Raji (cell line): ENCODE results near the gene CDKL2.

Source experiments
- POLR2A ChIP-seq: IDR thresholded peaks from 2 replicates; pipeline ENCODE4 v1.6.1; 2011; ENCODE audit warnings: low read depth, low read length, control low read depth; ENCODE audit not compliant: insufficient read depth

The CDKL2 gene

DNA sequence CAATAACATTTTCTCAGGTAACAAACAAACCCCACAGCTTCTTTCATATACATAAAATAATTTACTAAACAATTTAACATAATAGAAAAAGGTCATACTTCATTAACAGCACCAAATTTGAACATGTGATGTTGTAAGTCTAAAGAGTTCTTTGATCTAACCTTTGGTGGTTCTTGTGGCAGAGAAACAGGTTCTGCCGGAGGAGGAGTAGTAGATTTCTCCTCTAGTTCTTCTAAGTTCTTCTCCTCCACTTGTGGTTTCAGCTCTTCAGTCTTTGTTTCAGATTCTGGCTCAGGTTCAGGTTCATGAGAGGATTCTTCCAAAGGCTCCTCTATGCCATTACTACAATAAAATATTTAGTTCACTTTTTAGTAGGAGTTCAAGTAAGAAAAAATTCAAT, 24.6 kb upstream of the CDKL2 start:
- no peak for TF ChIP-seq POLR2A

DNA sequence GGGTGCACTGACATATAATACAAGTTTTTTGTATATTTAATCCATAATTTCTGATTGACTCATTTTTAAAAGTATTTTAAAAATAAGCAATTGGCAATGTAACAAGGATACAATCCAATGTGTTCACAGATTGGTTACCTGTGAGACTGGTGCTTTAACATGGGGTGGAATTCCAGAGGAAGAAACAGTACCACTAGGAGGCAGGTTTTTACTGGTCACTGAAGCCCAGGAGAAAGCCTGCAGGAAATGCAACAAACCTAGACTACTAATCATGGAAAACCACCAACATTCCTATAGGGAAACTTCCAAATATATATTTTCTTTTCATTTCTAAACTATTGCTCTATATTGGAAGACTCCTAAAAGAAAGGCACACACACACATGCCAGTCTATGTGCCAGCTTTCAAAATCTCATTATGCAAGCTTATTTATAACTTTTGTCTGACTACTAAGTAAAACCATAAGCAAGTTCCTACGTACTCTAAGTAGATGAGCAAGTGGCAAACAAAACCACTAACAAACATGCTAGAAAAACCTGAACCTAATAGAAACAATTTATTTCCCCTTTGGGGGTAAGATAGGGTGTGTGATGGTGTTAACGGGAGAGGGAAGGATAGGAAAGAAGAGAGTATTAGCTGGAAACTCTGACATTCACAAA, 23.6 kb upstream of the CDKL2 start:
- TF ChIP-seq POLR2A = no peak

DNA sequence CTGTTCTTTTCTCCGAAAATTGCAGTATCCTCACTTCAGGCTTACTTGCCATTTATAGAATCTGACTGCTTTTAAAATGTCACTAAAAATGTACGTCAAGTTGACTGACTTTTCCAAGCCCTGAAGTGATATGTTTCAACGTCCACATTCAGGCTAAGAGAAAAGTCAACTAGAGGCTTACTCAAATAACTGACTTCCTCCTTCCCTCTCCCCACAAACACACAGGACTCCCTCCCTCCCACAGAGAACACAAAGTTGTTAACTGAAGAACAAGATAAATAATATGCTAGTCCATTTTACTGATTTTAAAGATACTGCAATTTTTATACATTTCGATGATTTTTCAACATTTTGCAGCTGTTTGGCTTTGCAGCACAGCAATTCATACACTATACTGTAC, 13.8 kb upstream of the CDKL2 start:
- TF ChIP-seq POLR2A = no peak

DNA sequence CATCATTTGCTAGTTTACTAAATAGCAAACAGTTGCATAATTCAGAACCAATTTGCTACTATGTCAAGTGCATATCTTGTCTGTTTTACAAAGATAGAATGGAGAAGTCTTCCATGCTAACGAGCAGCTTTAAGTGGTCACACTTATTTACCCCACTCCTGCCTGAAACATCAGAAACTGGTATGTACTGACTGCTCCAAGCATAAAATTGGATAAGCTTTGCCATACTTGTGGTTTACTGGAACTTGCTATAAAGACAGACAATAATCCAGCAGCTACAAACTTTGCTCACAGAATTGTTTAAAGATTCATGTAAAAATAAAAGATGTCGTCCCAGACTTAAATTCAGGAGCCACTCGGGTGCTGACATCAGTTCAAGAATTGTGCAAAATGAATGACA, 13.3 kb upstream of the CDKL2 start:
- TF ChIP-seq POLR2A = no peak

DNA sequence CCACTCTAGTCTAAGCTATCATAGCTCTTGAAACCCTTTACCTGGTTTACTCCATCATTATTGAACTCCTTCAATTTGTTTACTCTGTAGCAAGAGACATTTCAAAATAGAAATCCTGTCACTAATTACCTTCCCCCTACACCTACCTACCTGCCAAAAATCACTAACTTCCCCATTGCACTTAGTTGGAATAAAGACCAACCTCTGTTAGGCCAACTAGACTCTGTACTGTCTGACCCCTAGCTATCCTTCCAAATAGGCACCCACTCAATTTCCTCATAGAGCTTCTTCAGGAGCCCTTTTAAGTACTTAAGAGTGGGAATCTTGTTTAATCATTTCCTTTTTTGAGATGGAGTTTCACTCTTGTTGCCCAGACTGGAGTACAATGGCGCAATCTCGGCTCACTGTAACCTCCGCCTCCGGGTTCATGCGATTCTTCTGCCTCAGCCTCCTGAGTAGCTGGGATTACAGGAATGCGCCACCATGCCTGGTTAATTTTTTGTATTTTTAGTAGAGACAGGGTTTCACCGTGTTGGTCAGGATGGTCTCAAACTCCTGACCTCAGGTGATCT, 8.9 kb upstream of the CDKL2 start:
- no peak for TF ChIP-seq POLR2A

DNA sequence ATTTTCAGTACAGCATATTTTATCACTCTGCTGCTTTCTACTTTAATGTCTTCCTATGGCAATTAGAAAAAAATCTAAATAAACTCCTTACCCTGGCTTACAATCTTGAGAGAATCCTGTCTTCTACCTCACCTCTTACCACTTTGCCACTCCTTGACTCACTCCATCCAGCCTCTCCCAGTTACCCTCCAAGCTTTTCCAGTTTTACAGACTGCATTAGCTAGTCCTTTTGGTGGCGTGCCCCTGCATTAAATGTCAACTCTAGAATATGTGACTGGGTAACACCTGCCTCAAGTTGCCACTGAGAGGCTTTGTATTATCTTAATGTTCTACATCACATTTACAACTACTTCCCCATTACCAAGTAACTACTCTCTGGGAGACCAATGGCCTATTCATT, 7.5 kb upstream of the CDKL2 start:
- TF ChIP-seq POLR2A = no peak

DNA sequence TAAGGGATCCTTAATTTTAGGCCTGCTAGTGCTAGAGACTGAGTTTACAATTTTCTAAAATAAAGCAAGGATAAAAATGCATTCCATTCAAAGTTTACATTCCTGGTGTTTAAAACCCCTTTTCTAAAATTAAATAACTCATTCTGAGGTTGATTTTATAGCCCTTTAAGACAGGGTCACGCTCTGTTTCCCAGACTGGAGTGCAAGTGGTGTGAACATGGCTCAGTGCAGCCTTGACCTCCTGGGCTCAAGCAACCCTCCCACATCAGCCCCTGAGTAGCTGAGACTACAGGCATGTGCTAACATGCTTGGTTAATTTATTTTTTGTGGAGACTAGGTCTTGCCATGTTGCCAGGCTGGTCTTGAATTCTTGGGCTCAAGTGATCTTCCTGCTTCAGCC, 6.8 kb upstream of the CDKL2 start:
- no peak for TF ChIP-seq POLR2A

DNA sequence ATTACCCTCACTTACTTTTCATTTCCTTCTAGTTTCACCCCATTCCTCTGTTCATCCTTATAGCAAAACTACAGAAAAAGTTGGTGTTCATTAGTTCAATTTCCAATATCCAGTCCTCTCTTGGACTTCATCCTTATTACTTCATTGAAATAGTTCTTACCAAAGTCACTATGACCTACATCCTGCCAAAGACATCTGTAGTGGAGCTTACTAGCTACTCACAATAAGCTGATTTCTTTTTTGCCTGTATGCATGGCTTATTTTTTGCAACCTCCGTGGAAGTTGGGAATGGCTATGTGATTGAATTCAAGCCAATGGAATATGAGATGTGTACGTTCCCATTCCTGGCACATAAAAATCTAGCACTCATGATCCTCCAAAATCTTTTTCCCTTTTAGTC, 4.6 kb upstream of the CDKL2 start:
- TF ChIP-seq POLR2A = no peak

DNA sequence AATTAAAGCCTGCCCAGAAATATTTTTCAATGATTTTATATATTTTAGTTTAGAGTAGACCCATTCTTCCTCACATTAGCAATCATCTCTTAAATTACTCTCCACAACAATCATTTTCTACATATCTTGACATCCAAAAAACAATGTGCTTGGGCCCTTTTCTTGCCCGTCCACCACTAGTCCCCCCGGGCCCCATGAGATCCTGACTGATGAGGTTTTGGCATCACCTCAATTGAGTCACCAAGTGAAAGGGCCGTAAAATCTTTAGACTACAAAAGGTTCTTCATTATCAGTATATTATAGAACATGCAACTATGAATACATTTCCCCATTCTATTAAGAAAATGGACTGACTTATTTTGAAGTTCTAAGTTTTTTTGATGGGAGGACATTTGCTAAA, 4.0 kb upstream of the CDKL2 start:
- no peak for TF ChIP-seq POLR2A

DNA sequence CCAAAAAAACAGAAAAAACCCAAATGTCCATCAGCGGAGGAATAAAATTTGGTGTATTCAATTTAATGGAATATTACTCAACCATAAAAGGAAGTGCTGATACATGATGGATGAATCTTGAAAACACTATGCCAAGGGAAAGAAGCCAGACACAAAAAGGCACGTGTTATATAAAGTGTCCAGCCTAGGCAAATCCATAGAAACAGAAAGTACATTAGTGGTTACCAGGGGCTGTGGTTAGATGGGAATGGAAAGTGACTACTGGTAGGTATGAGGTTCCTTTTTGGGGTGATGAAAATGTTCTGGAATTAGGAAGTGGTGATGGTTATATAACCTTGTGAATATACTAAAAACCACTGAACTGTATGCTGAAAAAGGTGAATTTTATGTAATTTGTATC, 3.5 kb upstream of the CDKL2 start:
- TF ChIP-seq POLR2A = no peak

DNA sequence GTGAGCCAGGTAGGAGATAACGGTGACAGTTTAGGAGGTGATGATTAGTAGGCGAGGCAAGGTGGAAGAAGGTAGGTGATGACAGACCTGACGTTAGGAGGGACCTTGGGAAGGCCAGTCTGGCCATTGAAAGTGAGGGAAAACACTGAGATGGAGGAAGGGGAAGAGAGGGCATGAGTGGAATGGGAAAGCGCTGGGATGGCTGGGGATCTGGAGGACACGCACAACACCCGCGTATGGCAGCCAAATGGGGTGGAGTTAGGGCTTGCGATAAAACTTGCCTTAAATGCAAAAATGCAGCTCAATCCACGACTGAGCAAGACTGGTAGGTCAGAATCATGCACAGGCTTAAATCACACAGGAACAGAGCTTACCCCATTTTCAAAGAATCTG, 605 bp upstream of the CDKL2 start:
- no peak for TF ChIP-seq POLR2A

DNA sequence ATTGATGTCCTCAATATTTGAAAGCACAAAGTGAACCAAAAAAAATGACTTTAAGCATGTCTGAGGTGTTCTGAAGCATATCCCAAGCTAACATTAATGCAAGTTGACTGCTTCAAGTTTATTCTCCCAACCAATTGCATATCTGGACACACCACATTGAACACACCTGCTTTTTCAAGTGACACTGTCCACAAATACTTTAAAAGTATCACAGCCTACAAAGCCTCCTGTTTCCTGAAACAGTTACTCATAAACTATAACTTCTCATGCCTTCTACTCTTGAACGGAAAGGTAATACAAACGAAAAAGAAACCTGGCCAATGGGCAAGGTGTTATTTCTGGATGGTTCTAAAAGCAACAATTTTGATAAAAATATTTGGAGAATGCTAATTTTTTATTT, 1.1 kb downstream of the CDKL2 start:
- TF ChIP-seq POLR2A = no peak

DNA sequence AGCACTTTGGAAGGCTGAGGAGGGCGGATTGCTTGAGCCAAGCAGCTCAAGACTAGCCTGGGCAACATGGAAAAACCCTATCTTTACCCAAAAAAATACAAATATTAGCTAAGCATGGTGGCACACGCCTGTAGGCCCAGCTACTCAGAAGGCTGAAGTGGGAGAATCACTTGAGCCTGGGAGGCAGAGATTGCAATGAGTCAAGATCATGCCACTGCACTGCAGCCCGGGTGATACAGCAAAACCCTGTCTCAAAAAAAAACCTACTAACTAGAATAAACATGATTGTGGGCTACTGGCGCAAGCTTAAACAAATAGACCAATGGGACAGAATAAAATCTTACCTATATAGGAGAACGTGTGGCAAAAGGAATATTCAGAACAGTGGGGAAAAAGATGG, 7.3 kb downstream of the CDKL2 start:
- TF ChIP-seq POLR2A = no peak

DNA sequence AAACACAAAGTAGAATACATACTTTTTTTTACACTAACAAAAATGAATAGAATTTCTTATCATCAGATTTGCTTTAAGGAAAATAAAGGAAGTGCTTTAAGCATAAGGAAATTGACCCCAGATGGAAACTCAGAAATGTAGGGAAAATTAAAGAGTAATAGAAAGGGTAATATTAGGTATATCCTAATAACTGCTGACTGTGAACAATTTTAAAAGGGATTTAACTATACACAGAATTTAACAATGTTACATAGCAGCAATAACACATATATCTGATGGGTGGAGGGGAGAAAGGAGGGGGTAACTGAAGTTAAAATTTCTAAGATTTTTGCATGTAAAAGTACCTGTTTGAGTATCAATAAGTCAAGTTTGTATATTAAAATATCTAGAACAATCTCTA, 8.6 kb downstream of the CDKL2 start:
- TF ChIP-seq POLR2A = no peak

DNA sequence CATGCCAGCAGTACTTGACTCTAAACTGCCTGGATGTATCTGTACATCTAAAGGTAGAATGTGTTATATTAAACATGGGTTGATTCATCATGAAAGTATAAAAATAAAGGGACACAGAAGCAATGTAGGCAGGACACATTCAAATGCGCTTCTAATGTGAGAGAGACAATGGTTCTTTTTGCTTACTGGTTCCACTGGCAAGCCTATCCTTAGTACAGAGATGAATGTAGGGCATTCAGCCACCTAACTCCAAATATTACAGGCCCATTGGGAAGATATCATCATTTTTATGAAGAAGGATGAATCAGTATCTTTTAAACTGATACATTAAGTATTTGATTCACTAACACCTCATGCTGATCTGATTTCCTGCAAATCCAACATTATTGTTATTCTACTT, 18.0 kb downstream of the CDKL2 start:
- no peak for TF ChIP-seq POLR2A

DNA sequence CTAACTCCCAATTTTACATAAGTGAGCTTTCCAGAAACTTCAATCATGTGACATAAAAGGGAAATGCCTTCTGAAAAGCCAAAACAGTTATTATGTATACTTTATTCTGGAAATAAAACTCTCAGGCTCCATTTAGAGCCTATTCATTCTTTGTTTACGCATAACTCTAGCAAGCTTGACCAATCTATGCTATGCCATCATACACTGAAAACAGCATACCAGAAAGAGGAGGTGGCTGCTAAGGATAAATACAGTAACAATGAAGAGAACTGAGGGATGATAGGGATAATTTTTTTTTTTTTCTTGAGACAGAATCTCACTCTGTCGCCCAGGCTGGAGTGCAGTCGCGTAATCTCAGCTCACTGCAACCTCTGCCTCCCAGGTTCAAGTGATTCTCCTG, 24.4 kb downstream of the CDKL2 start:
- TF ChIP-seq POLR2A = no peak

DNA sequence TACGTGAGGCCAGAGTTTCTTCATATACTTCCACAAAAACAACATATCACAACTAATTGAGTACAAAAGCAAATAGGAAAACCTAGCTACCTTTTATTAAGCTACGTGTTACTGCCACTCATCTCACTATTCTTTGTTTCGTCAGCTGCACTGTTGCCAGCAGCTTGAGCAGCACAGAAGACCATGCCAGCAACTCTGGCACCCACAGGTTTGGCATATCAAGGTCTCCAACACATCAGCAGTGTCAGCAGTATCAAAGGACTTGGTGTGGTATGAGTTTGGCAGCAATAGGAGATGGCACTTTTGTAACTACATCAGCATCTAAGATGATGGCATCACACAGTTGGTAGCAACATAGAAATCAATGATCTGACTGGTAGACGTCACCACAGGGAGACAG, 30.7 kb downstream of the CDKL2 start:
- no peak for TF ChIP-seq POLR2A
